ENCODE measurements around the gene MXRA7.

MXRA7 gene

GRCh38 chr17:76672892-76673291 is 37.9 kb downstream of the MXRA7 start:
- Histone ChIP-seq H3K79me2 (ENCODE audit: low read length) (0 out of 2 replicates have a peak, but pooled peaks cover 2% of the 10 kb centered on the region), H3K4me2 (ENCODE audit: low read length) (peak overlapping the region; percentile 99), H3K27me3 (ENCODE audit: low read depth, low read length) (no peaks in the 10 kb centered on the region), H3K36me3 (replicated peaks; ENCODE audit: low read depth, low read length) (no peaks in the 10 kb centered on the region), H3K9me3 (ENCODE audit: insufficient read depth, low read length) (no peaks in the 10 kb centered on the region), H3K27ac (ENCODE audit: low read length) (no peak overlapping the region), H4K20me1 (ENCODE audit: insufficient read depth, low read length) (no peaks in the 10 kb centered on the region), H2AFZ (ENCODE audit: low read depth, low read length) (no peak overlapping the region), H3K9ac (ENCODE audit: low read length) (no peak overlapping the region), H3K4me1 (ENCODE audit: low read length) (peaks cover 18% of the 10 kb centered on the region), H3K4me3 (ENCODE audit: low read length) (no peak overlapping the region)
- no peak for TF ChIP-seq CTCF (IDR thresholded peaks at IDR 0.05; ENCODE audit: low read depth, low read length)

GRCh38 chr17:76672270-76672851 is 38.4 kb downstream of the MXRA7 start:
- H2AFZ ChIP-seq (ENCODE audit: low read depth, low read length): peak overlapping the region; percentile 88
- peaks cover 18% of the 10 kb centered on the region for H3K4me1 ChIP-seq (ENCODE audit: low read length)
- H3K27ac ChIP-seq (ENCODE audit: low read length): peak overlapping the region; percentile 50
- 0 out of 2 replicates have a peak, but pooled peaks cover 3% of the 10 kb centered on the region for H3K27me3 ChIP-seq (ENCODE audit: low read depth, low read length)
- H3K36me3 ChIP-seq (replicated peaks; ENCODE audit: low read depth, low read length): no peaks in the 10 kb centered on the region
- H3K9me3 ChIP-seq (ENCODE audit: insufficient read depth, low read length): no peaks in the 10 kb centered on the region
- H3K9ac ChIP-seq (ENCODE audit: low read length): peak overlapping the region; percentile 95
- H4K20me1 ChIP-seq (ENCODE audit: insufficient read depth, low read length): no peaks in the 10 kb centered on the region
- peak overlapping the region; percentile 99 for H3K4me2 ChIP-seq (ENCODE audit: low read length)
- H3K79me2 ChIP-seq (ENCODE audit: low read length): 0 out of 2 replicates have a peak, but pooled peaks cover 2% of the 10 kb centered on the region
- TF ChIP-seq CTCF (IDR thresholded peaks at IDR 0.05; ENCODE audit: low read depth, low read length) (no peak), EZH2phosphoT487 (IDR thresholded peaks at IDR 0.05; ENCODE audit: low read depth) (no peak)
- H3K4me3 ChIP-seq (ENCODE audit: low read length): peak overlapping the region; percentile 90

GRCh38 chr17:76671912-76672262 is 38.9 kb downstream of the MXRA7 start:
- no peaks in the 10 kb centered on the region for H3K36me3 ChIP-seq (replicated peaks; ENCODE audit: low read depth, low read length)
- H3K4me3 ChIP-seq (ENCODE audit: low read length): peak overlapping the region; percentile 90

More at GRCh38 chr17:76671912-76672262, 38.9 kb downstream of the MXRA7 start:
- Histone ChIP-seq H3K27ac (ENCODE audit: low read length) (peak overlapping the region; percentile 50), H3K27me3 (ENCODE audit: low read depth, low read length) (0 out of 2 replicates have a peak, but pooled peaks cover 6% of the 10 kb centered on the region), H3K9me3 (ENCODE audit: insufficient read depth, low read length) (no peaks in the 10 kb centered on the region), H3K4me2 (ENCODE audit: low read length) (peak overlapping the region; percentile 99), H3K9ac (ENCODE audit: low read length) (peak overlapping the region; percentile 95), H4K20me1 (ENCODE audit: insufficient read depth, low read length) (no peaks in the 10 kb centered on the region), H3K79me2 (ENCODE audit: low read length) (0 out of 2 replicates have a peak, but pooled peaks cover 2% of the 10 kb centered on the region), H3K4me1 (ENCODE audit: low read length) (peaks cover 18% of the 10 kb centered on the region), H2AFZ (ENCODE audit: low read depth, low read length) (peak overlapping the region; percentile 88)
- TF ChIP-seq EZH2phosphoT487 (IDR thresholded peaks at IDR 0.05; ENCODE audit: low read depth) (no peak), CTCF (IDR thresholded peaks at IDR 0.05; ENCODE audit: low read depth, low read length) (no peak)

All from OCI-LY3 (cell line).